ENCODE data around the gene MRPL51.
"Not testable (repeated sequence)": the region's sequence is repeated elsewhere in the genome, so short reads cannot be mapped to it uniquely, and the experiment has no call there.

GRCh38 chr12:6477601-6478377 lies 15.3 kb downstream of the MRPL51 start:
- not testable (repeated sequence) for TF ChIP-seq REST (IDR thresholded peaks at IDR 0.05; ENCODE audit: insufficient replicate concordance, low read depth); CTCF (IDR thresholded peaks at IDR 0.05; ENCODE audit: insufficient read depth, low read length)
